Endometrium (tissue), 2 donors: ENCODE results near the gene HEBP1.
"Not testable (repeated sequence)": the region's sequence is repeated elsewhere in the genome, so short reads cannot be mapped to it uniquely, and the experiment has no call there.

Source experiments
- FAIRE-seq: peaks from 2 replicates; lab custom pipeline; 2012; peaks lifted over from hg19 to GRCh38; lab: Jason Lieb, UNC
- donor health status: control.
- donor health status: control.

The HEBP1 gene

GRCh38 chr12:12999959-13000615 is at the start of gene HEBP1:
Gene HEBP1, minus strand, starts transcription at chr12:13000265. Its CDS starts 151 bp downstream, at chr12:13000114.
- FAIRE-seq, result no peak

GRCh38 chr12:13049816-13050215 is 49.8 kb upstream of the HEBP1 start:
- no peak for FAIRE-seq

- FAIRE-seq, result no peak
Measured at GRCh38 chr12:13046964-13047363, 46.9 kb upstream of the HEBP1 start.

- FAIRE-seq, result no peak
Measured at GRCh38 chr12:13045816-13046215, 45.8 kb upstream of the HEBP1 start.

GRCh38 chr12:13044906-13045299 is 44.8 kb upstream of the HEBP1 start:
- no peak for FAIRE-seq

- no peak for FAIRE-seq
Measured at GRCh38 chr12:13044002-13044905, 44.2 kb upstream of the HEBP1 start, which contains the start of gene FAM234B. Gene FAM234B, plus strand, starts transcription at chr12:13044381. Its CDS starts 23 bp downstream, at chr12:13044404.

GRCh38 chr12:13042666-13043230 is 42.7 kb upstream of the HEBP1 start:
- FAIRE-seq, result no peak

GRCh38 chr12:13041224-13041623 is 41.2 kb upstream of the HEBP1 start:
- no peak for FAIRE-seq

GRCh38 chr12:13039328-13039956 is 39.4 kb upstream of the HEBP1 start:
- no peak for FAIRE-seq

- no peak for FAIRE-seq
Measured at GRCh38 chr12:13038491-13039161, 38.6 kb upstream of the HEBP1 start.

GRCh38 chr12:13036881-13037280 is 36.8 kb upstream of the HEBP1 start:
- FAIRE-seq, result no peak

GRCh38 chr12:13035335-13035734 is 35.3 kb upstream of the HEBP1 start:
- not testable (repeated sequence) for FAIRE-seq

- no peak for FAIRE-seq
Measured at GRCh38 chr12:13033476-13033875, 33.4 kb upstream of the HEBP1 start.

GRCh38 chr12:13032164-13032563 is 32.1 kb upstream of the HEBP1 start:
- no peak for FAIRE-seq

- no peak for FAIRE-seq
Measured at GRCh38 chr12:13030541-13031291, 30.7 kb upstream of the HEBP1 start.

- FAIRE-seq, result no peak
Measured at GRCh38 chr12:13028825-13029570, 28.9 kb upstream of the HEBP1 start.

GRCh38 chr12:13027508-13027907 is 27.4 kb upstream of the HEBP1 start:
- FAIRE-seq, result peak; percentile 39

- no peak for FAIRE-seq
Measured at GRCh38 chr12:13027032-13027431, 27.0 kb upstream of the HEBP1 start.

GRCh38 chr12:13026286-13026685 is 26.2 kb upstream of the HEBP1 start:
- FAIRE-seq, result no peak

- FAIRE-seq, result no peak
Measured at GRCh38 chr12:13024531-13024916, 24.5 kb upstream of the HEBP1 start.
